PFSK-1 (cell line): ENCODE measurements around the gene INSL6.

Experiments used
- FOXP2 ChIP-seq: optimal IDR thresholded peaks from 2 replicates; pipeline ENCODE3; 2011; ENCODE audit warnings: borderline replicate concordance, control low read depth, inconsistent platforms; ENCODE audit not compliant: insufficient read depth; ENCODE audit errors: extremely low read length, extremely low read depth
- POLR2AphosphoS5 ChIP-seq: IDR thresholded peaks from 2 replicates; pipeline ENCODE4 v1.6.1; 2012; ENCODE audit warnings: low read depth, mild to moderate bottlenecking, control low read depth, low read length, moderate library complexity
- REST ChIP-seq, 2 experiments: IDR thresholded peaks; 2 replicates each; pipeline versions ENCODE4 v1.6.1 to v1.8.0; 2011 to 2012; ENCODE audit warnings: low read depth in 2 of 2, low read length in 2 of 2, control low read depth in 1 of 2, inconsistent platforms in 1 of 2, mild to moderate bottlenecking in 1 of 2, moderate library complexity in 1 of 2; ENCODE audit not compliant: insufficient read depth in 1 of 2
- SIN3A ChIP-seq: IDR thresholded peaks from 2 replicates; pipeline ENCODE4 v1.6.1; 2012; ENCODE audit warnings: mild to moderate bottlenecking, low read length, moderate library complexity, borderline replicate concordance; ENCODE audit not compliant: insufficient read depth
- TAF1 ChIP-seq: IDR thresholded peaks from 2 replicates; pipeline ENCODE4 v1.6.1; 2012; ENCODE audit warnings: low read length, control low read depth, borderline replicate concordance; ENCODE audit not compliant: insufficient read depth

GRCh38 chr9:5195463-5195862 lies 10.0 kb upstream of the INSL6 start:
- TF ChIP-seq POLR2AphosphoS5 (no peak), TAF1 (no peak), REST (IDR thresholded peaks at IDR 0.05; ENCODE audit: insufficient read depth in 1 of 2, low read depth in 2 of 2, low read length in 2 of 2) (no peak), SIN3A (no peak), FOXP2 (no peak)
